ENCODE data around the gene RCC1.

Gene RCC1

DNA sequence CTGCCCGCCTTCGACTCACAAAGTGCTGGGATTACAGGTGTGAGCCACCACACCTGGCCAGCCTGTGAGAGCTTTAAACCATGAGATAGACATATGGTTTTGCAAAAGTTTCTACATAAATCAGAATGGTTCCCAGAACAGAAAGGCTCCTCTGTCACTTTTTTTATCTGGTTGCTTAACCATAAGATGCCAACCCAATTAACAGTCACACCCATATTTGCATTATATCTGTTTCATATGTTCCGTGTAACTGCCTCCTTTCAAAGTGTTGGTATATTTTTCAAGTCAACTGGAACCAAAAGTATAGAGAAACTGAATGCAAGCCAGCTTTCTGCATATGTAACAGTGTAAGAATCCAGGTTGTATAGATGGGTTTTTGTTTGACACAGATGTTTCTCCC is 23.7 kb upstream of the RCC1 start:
- Histone ChIP-seq H3K36me3 (replicated peaks; ENCODE audit: low read depth, low read length) (no peaks in the 10 kb centered on the region), H3K4me3 (ENCODE audit: low read length) (no peak overlapping the region), H3K4me2 (ENCODE audit: low read length) (no peak overlapping the region), H4K20me1 (ENCODE audit: insufficient read depth, low read length) (no peaks in the 10 kb centered on the region), H3K27ac (ENCODE audit: low read length) (no peak overlapping the region), H3K4me1 (ENCODE audit: low read length) (no peaks in the 10 kb centered on the region), H3K27me3 (ENCODE audit: low read depth, low read length) (no peaks in the 10 kb centered on the region), H2AFZ (ENCODE audit: low read depth, low read length) (no peak overlapping the region), H3K79me2 (ENCODE audit: low read length) (no peaks in the 10 kb centered on the region), H3K9ac (ENCODE audit: low read length) (no peak overlapping the region), H3K9me3 (ENCODE audit: insufficient read depth, low read length) (no peaks in the 10 kb centered on the region)
- TF ChIP-seq, protein P1, sequence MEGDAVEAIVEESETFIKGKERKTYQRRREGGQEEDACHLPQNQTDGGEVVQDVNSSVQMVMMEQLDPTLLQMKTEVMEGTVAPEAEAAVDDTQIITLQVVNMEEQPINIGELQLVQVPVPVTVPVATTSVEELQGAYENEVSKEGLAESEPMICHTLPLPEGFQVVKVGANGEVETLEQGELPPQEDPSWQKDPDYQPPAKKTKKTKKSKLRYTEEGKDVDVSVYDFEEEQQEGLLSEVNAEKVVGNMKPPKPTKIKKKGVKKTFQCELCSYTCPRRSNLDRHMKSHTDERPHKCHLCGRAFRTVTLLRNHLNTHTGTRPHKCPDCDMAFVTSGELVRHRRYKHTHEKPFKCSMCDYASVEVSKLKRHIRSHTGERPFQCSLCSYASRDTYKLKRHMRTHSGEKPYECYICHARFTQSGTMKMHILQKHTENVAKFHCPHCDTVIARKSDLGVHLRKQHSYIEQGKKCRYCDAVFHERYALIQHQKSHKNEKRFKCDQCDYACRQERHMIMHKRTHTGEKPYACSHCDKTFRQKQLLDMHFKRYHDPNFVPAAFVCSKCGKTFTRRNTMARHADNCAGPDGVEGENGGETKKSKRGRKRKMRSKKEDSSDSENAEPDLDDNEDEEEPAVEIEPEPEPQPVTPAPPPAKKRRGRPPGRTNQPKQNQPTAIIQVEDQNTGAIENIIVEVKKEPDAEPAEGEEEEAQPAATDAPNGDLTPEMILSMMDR (IDR thresholded peaks at IDR 0.05; ENCODE audit: low read depth, low read length) = no peak
- TF ChIP-seq EZH2phosphoT487 (IDR thresholded peaks at IDR 0.05; ENCODE audit: low read depth) = no peak

DNA sequence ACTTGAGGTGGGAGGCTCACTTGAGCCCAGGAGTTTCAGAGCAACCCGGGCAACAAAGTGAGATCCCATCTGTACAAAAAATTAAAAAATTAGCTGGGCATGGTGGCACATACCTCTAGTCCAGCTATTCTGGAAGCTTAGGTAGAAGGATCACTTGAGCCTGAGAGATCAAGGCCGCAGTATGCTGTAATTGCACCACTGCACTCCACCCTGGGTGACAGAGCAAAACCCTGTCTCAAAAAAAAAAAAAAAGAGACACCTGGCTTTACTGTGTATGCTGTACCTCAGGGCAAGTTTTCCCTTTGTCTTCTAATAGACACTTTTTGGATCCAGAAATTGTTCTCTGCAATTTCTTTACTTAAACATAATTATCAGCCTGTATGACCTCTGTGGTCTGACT is 23.1 kb upstream of the RCC1 start:
- no peaks in the 10 kb centered on the region for H3K4me1 ChIP-seq (ENCODE audit: low read length)
- H3K4me3 ChIP-seq (ENCODE audit: low read length) = no peak overlapping the region
- no peaks in the 10 kb centered on the region for H3K36me3 ChIP-seq (replicated peaks; ENCODE audit: low read depth, low read length)
- H3K27ac ChIP-seq (ENCODE audit: low read length) = no peak overlapping the region
- no peak overlapping the region for H3K9ac ChIP-seq (ENCODE audit: low read length)
- no peak overlapping the region for H3K4me2 ChIP-seq (ENCODE audit: low read length)
- no peak for TF ChIP-seq EZH2phosphoT487 (IDR thresholded peaks at IDR 0.05; ENCODE audit: low read depth)
- TF ChIP-seq, protein P1 (IDR thresholded peaks at IDR 0.05; ENCODE audit: low read depth, low read length) = no peak
- H3K79me2 ChIP-seq (ENCODE audit: low read length) = no peaks in the 10 kb centered on the region
- no peak overlapping the region for H2AFZ ChIP-seq (ENCODE audit: low read depth, low read length)
- no peaks in the 10 kb centered on the region for H3K27me3 ChIP-seq (ENCODE audit: low read depth, low read length)
- H4K20me1 ChIP-seq (ENCODE audit: insufficient read depth, low read length) = no peaks in the 10 kb centered on the region
- H3K9me3 ChIP-seq (ENCODE audit: insufficient read depth, low read length) = no peaks in the 10 kb centered on the region

DNA sequence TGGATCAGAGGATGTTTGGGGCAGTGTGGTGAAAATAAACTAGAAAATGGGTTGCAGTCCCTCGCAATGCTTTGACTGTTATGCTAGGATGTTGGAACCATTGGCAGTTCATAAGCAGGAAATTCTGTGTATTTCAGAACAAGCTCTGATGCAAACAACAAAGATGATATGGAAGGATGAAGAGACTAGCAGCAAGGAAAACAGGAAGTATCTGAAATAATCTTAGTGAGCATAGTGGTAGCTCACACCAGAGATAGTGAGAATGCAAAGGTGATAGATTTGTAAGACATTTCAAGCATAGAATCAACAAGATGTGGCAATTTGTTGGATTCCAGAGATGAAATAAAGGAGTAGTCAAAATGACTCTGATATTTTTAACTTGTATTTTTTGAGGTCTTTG is 11.1 kb upstream of the RCC1 start:
- TF ChIP-seq, protein P1 (IDR thresholded peaks at IDR 0.05; ENCODE audit: low read depth, low read length) = no peak
- TF ChIP-seq EZH2phosphoT487 (IDR thresholded peaks at IDR 0.05; ENCODE audit: low read depth) = no peak
- H2AFZ ChIP-seq (ENCODE audit: low read depth, low read length) = no peak overlapping the region
- no peak overlapping the region for H3K4me3 ChIP-seq (ENCODE audit: low read length)
- no peaks in the 10 kb centered on the region for H3K36me3 ChIP-seq (replicated peaks; ENCODE audit: low read depth, low read length)
- H4K20me1 ChIP-seq (ENCODE audit: insufficient read depth, low read length) = no peaks in the 10 kb centered on the region
- H3K9ac ChIP-seq (ENCODE audit: low read length) = no peak overlapping the region
- no peaks in the 10 kb centered on the region for H3K27me3 ChIP-seq (ENCODE audit: low read depth, low read length)
- no peak overlapping the region for H3K4me2 ChIP-seq (ENCODE audit: low read length)
- no peak overlapping the region for H3K27ac ChIP-seq (ENCODE audit: low read length)
- H3K79me2 ChIP-seq (ENCODE audit: low read length) = no peaks in the 10 kb centered on the region
- H3K4me1 ChIP-seq (ENCODE audit: low read length) = no peaks in the 10 kb centered on the region
- no peaks in the 10 kb centered on the region for H3K9me3 ChIP-seq (ENCODE audit: insufficient read depth, low read length)

DNA sequence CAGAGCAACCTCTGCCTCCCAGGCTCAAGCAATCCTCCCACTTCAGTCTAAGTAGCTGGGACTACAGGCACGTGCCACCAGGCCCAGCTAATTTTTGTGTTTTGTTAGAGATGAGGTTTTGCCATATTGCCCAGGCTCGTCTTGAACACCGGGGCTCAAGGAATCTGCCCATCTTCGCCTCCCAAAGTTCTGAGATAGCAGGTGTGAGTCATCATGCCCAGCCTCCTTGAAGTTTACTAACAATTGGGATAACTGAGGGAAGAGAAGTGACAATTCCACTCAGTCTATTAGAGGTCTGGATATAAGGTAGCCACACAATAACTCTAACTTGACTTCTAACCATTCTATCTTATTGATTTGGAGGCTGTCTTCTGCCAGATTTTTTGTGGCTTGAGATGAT is 6.3 kb upstream of the RCC1 start:
- H3K4me1 ChIP-seq (ENCODE audit: low read length) = no peaks in the 10 kb centered on the region
- no peak overlapping the region for H3K4me3 ChIP-seq (ENCODE audit: low read length)
- no peaks in the 10 kb centered on the region for H3K9me3 ChIP-seq (ENCODE audit: insufficient read depth, low read length)
- H3K4me2 ChIP-seq (ENCODE audit: low read length) = no peak overlapping the region
- H2AFZ ChIP-seq (ENCODE audit: low read depth, low read length) = no peak overlapping the region
- H4K20me1 ChIP-seq (ENCODE audit: insufficient read depth, low read length) = no peaks in the 10 kb centered on the region
- no peak overlapping the region for H3K9ac ChIP-seq (ENCODE audit: low read length)
- TF ChIP-seq EZH2phosphoT487 (IDR thresholded peaks at IDR 0.05; ENCODE audit: low read depth) = no peak
- TF ChIP-seq, protein P1 (IDR thresholded peaks at IDR 0.05; ENCODE audit: low read depth, low read length) = no peak
- H3K27ac ChIP-seq (ENCODE audit: low read length) = no peak overlapping the region
- H3K36me3 ChIP-seq (replicated peaks; ENCODE audit: low read depth, low read length) = no peaks in the 10 kb centered on the region
- H3K79me2 ChIP-seq (ENCODE audit: low read length) = no peaks in the 10 kb centered on the region
- no peaks in the 10 kb centered on the region for H3K27me3 ChIP-seq (ENCODE audit: low read depth, low read length)
